Common myeloid progenitor, CD34-positive (primary cell): ENCODE measurements around the gene ZBTB17.

Source experiments
- CTCF ChIA-PET: fragments of 350-600 bp; sonication (Branson Sonifier 250); formaldehyde crosslinking; loops from one replicate; lab custom pipeline; 2021; ENCODE audit warnings: antibody characterized with exemption; lab: Charles Lee
- POLR2A ChIA-PET: fragments of 350-600 bp; sonication (Branson Sonifier 250); formaldehyde crosslinking; loops from one replicate; lab custom pipeline; 2021; ENCODE audit warnings: antibody characterized with exemption; lab: Charles Lee
- DNase-seq, 3 donors: peaks; one replicate each; pipeline versions ENCODE4 v3.0.0 to v3.0.0-alpha.2; 2013
- H3K27ac ChIP-seq, 2 experiments: 1 replicate in 1 of 2; 2 replicates in 1 of 2; pipeline ENCODE4 v1.7.0; 2013; ENCODE audit warnings: inconsistent platforms in 2 of 2, low read length in 2 of 2, mild to moderate bottlenecking in 2 of 2, low read depth in 1 of 2, moderate library complexity in 1 of 2; ENCODE audit not compliant: severe bottlenecking in 2 of 2, insufficient read depth in 1 of 2, poor library complexity in 1 of 2
- H3K27me3 ChIP-seq, 5 experiments: replicated peaks in 2 of 5; 1 replicate in 3 of 5; 2 replicates in 2 of 5; pipeline versions ENCODE4 v1.6.1 to v1.7.0; 2013; ENCODE audit warnings: low read length in 4 of 5, mild to moderate bottlenecking in 2 of 5, moderate library complexity in 2 of 5, inconsistent platforms in 1 of 5; ENCODE audit not compliant: insufficient read depth in 5 of 5, control insufficient read depth in 4 of 5
- H3K36me3 ChIP-seq, 4 experiments: 1 replicate in 2 of 4; 2 replicates in 2 of 4; pipeline versions ENCODE4 v1.6.1 to v1.7.0; 2013; ENCODE audit warnings: low read length in 3 of 4, control low read depth in 1 of 4, mild to moderate bottlenecking in 1 of 4; ENCODE audit not compliant: control insufficient read depth in 4 of 4, insufficient read depth in 4 of 4
- H3K4me1 ChIP-seq, 4 experiments: 1 replicate in 3 of 4; 2 replicates in 1 of 4; pipeline versions ENCODE4 v1.6.1 to v1.7.1; 2013; ENCODE audit warnings: low read length in 3 of 4, mild to moderate bottlenecking in 3 of 4, control low read depth in 1 of 4, inconsistent platforms in 1 of 4, moderate library complexity in 1 of 4; ENCODE audit not compliant: control insufficient read depth in 4 of 4, insufficient read depth in 4 of 4; ENCODE audit errors: control extremely low read depth in 1 of 4
- H3K4me3 ChIP-seq, 7 experiments: 1 replicate in 4 of 7; 2 replicates in 3 of 7; pipeline versions ENCODE4 v1.5.1 to v1.7.0; 2013; ENCODE audit warnings: mild to moderate bottlenecking in 7 of 7, low read length in 6 of 7, moderate library complexity in 6 of 7, inconsistent platforms in 2 of 7, low read depth in 2 of 7, control low read depth in 1 of 7; ENCODE audit not compliant: insufficient read depth in 4 of 7, control insufficient read depth in 1 of 7; ENCODE audit errors: extremely low read depth in 1 of 7
- H3K9me3 ChIP-seq, 5 experiments: 1 replicate in 4 of 5; 2 replicates in 1 of 5; pipeline versions ENCODE4 v1.6.1 to v1.7.1; 2013; ENCODE audit warnings: low read length in 4 of 5, mild to moderate bottlenecking in 2 of 5, inconsistent platforms in 1 of 5, low read depth in 1 of 5, moderate library complexity in 1 of 5; ENCODE audit not compliant: control insufficient read depth in 4 of 5, insufficient read depth in 2 of 5; ENCODE audit errors: control extremely low read depth in 1 of 5
- WGBS: methylation state at CpG from one replicate; pipeline ENCODE4 v1.1.5; 2013; ENCODE audit not compliant: insufficient coverage; 5-methylcytosine and 5-hydroxymethylcytosine counted together

The ZBTB17 gene

GRCh38 chr1:15945832-15946448, 30.0 kb downstream of the ZBTB17 start:
- no peak overlapping the region for H3K27ac ChIP-seq
- H3K4me3 ChIP-seq: no peak overlapping the region
- peaks cover 0 to 84% (median 60%) of the 10 kb centered on the region in 4 experiments for H3K36me3 ChIP-seq
- H3K27me3 ChIP-seq: no peaks in the 10 kb centered on the region
- no peaks in the 10 kb centered on the region for H3K9me3 ChIP-seq
- ChIA-PET CTCF (no interaction called here), POLR2A (interaction anchor here (1.5 kb wide), 1 partner anchor 30 kb away, joined by 3 read pairs; the partner anchor contains the start of gene ZBTB17)
- no peak for DNase-seq
- WGBS: 91% methylated on average over 16 of the region's 17 CpGs
- peaks cover 0 to 21% (median 20%) of the 10 kb centered on the region in 4 experiments for H3K4me1 ChIP-seq

GRCh38 chr1:15945011-15945831, 30.7 kb downstream of the ZBTB17 start:
- Histone ChIP-seq H3K27ac (no peak overlapping the region), H3K36me3 (peaks cover 0 to 87% (median 67%) of the 10 kb centered on the region in 4 experiments), H3K4me3 (no peak overlapping the region), H3K27me3 (no peaks in the 10 kb centered on the region), H3K4me1 (peaks cover 0 to 14% (median 13%) of the 10 kb centered on the region in 4 experiments), H3K9me3 (no peaks in the 10 kb centered on the region)
- DNase-seq: no peak
- WGBS: 98% methylated on average over 36 of the region's 39 CpGs
- ChIA-PET CTCF (no interaction called here), POLR2A (interaction anchor here (0.6 to 1.5 kb wide), 2 partner anchors 30 to 138 kb away, joined by 3 read pairs; partner anchors contain the start of gene ZBTB17)

GRCh38 chr1:15944308-15945010, 31.4 kb downstream of the ZBTB17 start:
- H3K4me1 ChIP-seq: peaks cover 0 to 6% (median 5%) of the 10 kb centered on the region in 4 experiments
- peaks cover 0 to 94% (median 73%) of the 10 kb centered on the region in 4 experiments for H3K36me3 ChIP-seq
- no peaks in the 10 kb centered on the region for H3K9me3 ChIP-seq
- no peak overlapping the region for H3K4me3 ChIP-seq
- DNase-seq: no peak
- POLR2A ChIA-PET: interaction anchor here (0.6 to 1.5 kb wide), 2 partner anchors 31 to 138 kb away, joined by 3 read pairs; partner anchors contain the start of gene ZBTB17
- 97% methylated on average over 52 of the region's 55 CpGs for WGBS
- H3K27ac ChIP-seq: no peak overlapping the region
- CTCF ChIA-PET: interaction anchor here (0.9 kb wide), 1 partner anchor 31 kb away, joined by 3 read pairs; no protein-coding TSS in a partner anchor
- H3K27me3 ChIP-seq: no peaks in the 10 kb centered on the region

GRCh38 chr1:15943992-15944307, 32.0 kb downstream of the ZBTB17 start:
- Histone ChIP-seq H3K4me1 (peaks cover 0 to 3% (median under 1%) of the 10 kb centered on the region in 4 experiments), H3K27me3 (no peaks in the 10 kb centered on the region), H3K36me3 (peaks cover 2 to 96% (median 78%) of the 10 kb centered on the region in 4 experiments), H3K4me3 (no peak overlapping the region), H3K9me3 (no peaks in the 10 kb centered on the region), H3K27ac (no peak overlapping the region)
- DNase-seq: no peak
- WGBS: 97% methylated on average over 22 of the region's 22 CpGs
- POLR2A ChIA-PET: no interaction called here
- CTCF ChIA-PET: interaction anchor here (0.9 kb wide), 1 partner anchor 31 kb away, joined by 3 read pairs; no protein-coding TSS in a partner anchor

DNA sequence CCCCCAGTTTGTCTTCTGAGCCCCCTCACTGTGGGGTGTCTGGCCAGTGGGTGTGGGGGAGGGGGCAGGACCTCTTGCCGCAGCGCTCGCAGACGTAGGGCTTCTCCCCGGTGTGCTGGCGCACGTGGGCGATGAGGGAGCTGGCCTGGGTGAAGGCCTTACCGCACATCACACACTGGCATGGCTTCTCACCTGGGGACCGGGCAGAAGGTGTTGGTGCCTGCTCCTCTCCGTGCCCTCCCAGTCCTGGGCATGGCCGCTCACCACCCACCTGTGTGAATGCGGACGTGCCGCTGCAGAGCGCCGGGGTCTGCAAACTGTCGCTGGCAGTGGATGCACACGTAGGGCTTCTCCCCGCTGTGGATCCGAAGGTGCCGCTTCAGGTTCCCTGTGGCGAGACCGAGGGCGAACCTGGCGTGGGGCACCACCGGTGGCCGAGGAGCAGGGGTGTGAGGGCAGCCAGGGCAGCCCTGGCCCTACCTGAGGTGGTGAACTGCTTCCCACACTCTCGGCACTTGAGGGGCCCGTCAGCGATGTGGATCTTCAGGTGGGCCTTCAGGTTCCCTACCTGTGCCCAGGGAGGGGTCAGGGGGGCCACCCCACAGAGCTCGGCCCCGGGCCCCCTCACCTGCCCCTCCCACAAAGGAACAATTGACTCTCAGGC, 32.4 kb downstream of the ZBTB17 start:
- no peaks in the 10 kb centered on the region for H3K27me3 ChIP-seq
- H3K36me3 ChIP-seq: peaks cover 2 to 98% (median 82%) of the 10 kb centered on the region in 4 experiments
- POLR2A ChIA-PET: no interaction called here
- no peak overlapping the region for H3K4me3 ChIP-seq
- H3K4me1 ChIP-seq: no peaks in the 10 kb centered on the region
- 97% methylated on average over 33 of the region's 33 CpGs for WGBS
- H3K27ac ChIP-seq: no peak overlapping the region
- no peaks in the 10 kb centered on the region for H3K9me3 ChIP-seq
- CTCF ChIA-PET: interaction anchor here (0.6 to 2.1 kb wide), 5 partner anchors 8 to 141 kb away, joined by 3 to 8 read pairs (median 3); no protein-coding TSS in a partner anchor
- no peak for DNase-seq

GRCh38 chr1:15942661-15943327, 33.1 kb downstream of the ZBTB17 start:
- H3K9me3 ChIP-seq: no peaks in the 10 kb centered on the region
- 95% methylated on average over 17 of the region's 18 CpGs for WGBS
- H3K36me3 ChIP-seq: peaks cover 2 to 97% (median 80%) of the 10 kb centered on the region in 4 experiments
- H3K4me1 ChIP-seq: no peaks in the 10 kb centered on the region
- ChIA-PET POLR2A (no interaction called here), CTCF (interaction anchor here (0.6 to 2.1 kb wide), 5 partner anchors 9 to 140 kb away, joined by 3 to 8 read pairs (median 3); no protein-coding TSS in a partner anchor)
- H3K27me3 ChIP-seq: no peaks in the 10 kb centered on the region
- no peak overlapping the region for H3K27ac ChIP-seq
- no peak for DNase-seq
- no peak overlapping the region for H3K4me3 ChIP-seq
